WI38 (cell line): ENCODE data around the gene ARID3B.

ENCODE experiments used
- H3K4me3 ChIP-seq: 2 replicates; pipeline ENCODE4 v1.5.1; 2011; ENCODE audit warnings: low read depth, mild to moderate bottlenecking, control low read depth, low read length
- CTCF ChIP-seq: IDR thresholded peaks from 2 replicates; pipeline ENCODE4 v1.5.1; 2012; ENCODE audit warnings: low read depth, mild to moderate bottlenecking, control low read depth, low read length

Gene ARID3B

GRCh38 chr15:74543043-74543422 lies 2.0 kb downstream of the ARID3B start:
- H3K4me3 ChIP-seq, result no peak overlapping the region
- no peak for TF ChIP-seq CTCF

GRCh38 chr15:74543583-74543982 lies 2.6 kb downstream of the ARID3B start:
- no peak for TF ChIP-seq CTCF
- H3K4me3 ChIP-seq, result no peak overlapping the region

GRCh38 chr15:74545086-74545485 lies 4.1 kb downstream of the ARID3B start:
- no peak overlapping the region for H3K4me3 ChIP-seq
- TF ChIP-seq CTCF, result no peak

GRCh38 chr15:74545776-74546656 lies 5.0 kb downstream of the ARID3B start:
- H3K4me3 ChIP-seq, result no peak overlapping the region
- no peak for TF ChIP-seq CTCF

GRCh38 chr15:74547616-74548015 lies 6.6 kb downstream of the ARID3B start:
- no peak overlapping the region for H3K4me3 ChIP-seq
- TF ChIP-seq CTCF, result no peak

GRCh38 chr15:74548241-74548640 lies 7.2 kb downstream of the ARID3B start:
- H3K4me3 ChIP-seq, result no peak overlapping the region
- no peak for TF ChIP-seq CTCF

- no peak overlapping the region for H3K4me3 ChIP-seq
- no peak for TF ChIP-seq CTCF
These were observed 8.8 kb downstream of the ARID3B start for GRCh38 chr15:74549816-74550215.
